IMR-90 (cell line): ENCODE results near the gene MATK. TPM values are rescaled to one million over a fixed set of nuclear protein-coding genes. Genes with fewer than 3 reads are reported as not detected.

ENCODE experiments used
- ATAC-seq: fragments of 200-7000 bp; cut with Tn5 transposase; 2 replicates; pipeline ENCODE4 v1.9.1; 2020; ENCODE audit warnings: low read depth, mild to moderate bottlenecking, moderate library complexity
- BruUV-seq: library from RNA; stranded (reverse); fragments of 400-500 nt; replicated peaks from 2 replicates; lab custom pipeline; 2021; lab: Mats Ljungman, UMichigan
- CTCF ChIA-PET: fragments of 300-600 bp; formaldehyde crosslinking; extraction: SDS; loops from one replicate; lab custom pipeline; 2021; ENCODE audit warnings: antibody characterized with exemption; lab: Yijun Ruan, JAX
- POLR2A ChIA-PET: fragments of 300-600 bp; sonication (Branson Sonifier 250); formaldehyde crosslinking; loops from one replicate; lab custom pipeline; 2022; ENCODE audit warnings: antibody characterized with exemption; ENCODE audit not compliant: unreplicated experiment; lab: Charles Lee
- DNase-seq: peaks from one replicate; pipeline ENCODE4 v3.0.0; 2013
- H2AFZ ChIP-seq: replicated peaks from 2 replicates; pipeline ENCODE3; 2013; ENCODE audit warnings: low read length, mild to moderate bottlenecking; ENCODE audit not compliant: poor library complexity
- H2AK5ac ChIP-seq: 2 replicates; pipeline ENCODE4 v1.6.1; 2013; ENCODE audit warnings: low read depth, low read length, inconsistent platforms
- H2AK9ac ChIP-seq: replicated peaks from 2 replicates; pipeline ENCODE3; 2013; ENCODE audit warnings: mild to moderate bottlenecking, low read depth, low read length, moderate library complexity; ENCODE audit not compliant: poor library complexity
- H2BK120ac ChIP-seq: 2 replicates; pipeline ENCODE4 v1.6.1; 2013; ENCODE audit warnings: low read depth, low read length, inconsistent platforms
- H2BK15ac ChIP-seq: 3 replicates; pipeline ENCODE4 v1.6.1; 2013; ENCODE audit warnings: low read depth, low read length, inconsistent platforms
- H2BK20ac ChIP-seq: 2 replicates; pipeline ENCODE4 v1.6.1; 2013; ENCODE audit warnings: low read depth, mild to moderate bottlenecking, inconsistent platforms, low read length, moderate library complexity
- H2BK5ac ChIP-seq: 2 replicates; pipeline ENCODE4 v1.6.1; 2013; ENCODE audit warnings: mild to moderate bottlenecking, low read depth, low read length, inconsistent platforms; ENCODE audit not compliant: poor library complexity, severe bottlenecking
- H3K14ac ChIP-seq: replicated peaks from 2 replicates; pipeline ENCODE4 v1.6.1; 2013; ENCODE audit warnings: low read depth, low read length, inconsistent platforms
- H3K18ac ChIP-seq: 2 replicates; pipeline ENCODE4 v1.6.1; 2013; ENCODE audit warnings: low read depth, low read length, control low read depth
- H3K23ac ChIP-seq: 2 replicates; pipeline ENCODE4 v1.6.1; 2013; ENCODE audit warnings: low read depth, low read length, inconsistent platforms
- H3K27ac ChIP-seq: 2 replicates; pipeline ENCODE4 v1.5.1; 2013; ENCODE audit warnings: mild to moderate bottlenecking, control low read depth, low read length; ENCODE audit not compliant: insufficient read depth
- H3K27me3 ChIP-seq: 2 replicates; pipeline ENCODE4 v1.6.1; 2013; ENCODE audit warnings: low read length; ENCODE audit not compliant: control insufficient read depth, insufficient read depth
- H3K36me3 ChIP-seq: 2 replicates; pipeline ENCODE4 v1.6.1; 2013; ENCODE audit warnings: low read length, mixed read lengths; ENCODE audit not compliant: control insufficient read depth, insufficient read depth
- H3K4ac ChIP-seq: 2 replicates; pipeline ENCODE4 v1.6.1; 2013; ENCODE audit warnings: low read depth, low read length, inconsistent platforms
- H3K4me1 ChIP-seq: 2 replicates; pipeline ENCODE4 v1.6.1; 2013; ENCODE audit warnings: low read length, mixed read lengths; ENCODE audit not compliant: control insufficient read depth, insufficient read depth
- H3K4me2 ChIP-seq: 2 replicates; pipeline ENCODE4 v1.6.1; 2013; ENCODE audit warnings: low read depth, mild to moderate bottlenecking, control low read depth, low read length, moderate library complexity
- H3K4me3 ChIP-seq: 2 replicates; pipeline ENCODE4 v1.5.1; 2013; ENCODE audit warnings: low read depth, mild to moderate bottlenecking, control low read depth, low read length, moderate library complexity; ENCODE audit not compliant: insufficient read depth
- H3K56ac ChIP-seq: 2 replicates; pipeline ENCODE4 v1.6.1; 2013; ENCODE audit warnings: low read length, inconsistent platforms; ENCODE audit not compliant: insufficient read depth; ENCODE audit errors: extremely low read depth
- H3K79me1 ChIP-seq, 2 experiments: 2 replicates each; pipeline ENCODE4 v1.6.1; 2013; ENCODE audit warnings: low read length in 2 of 2, inconsistent platforms in 1 of 2, low read depth in 1 of 2
- H3K9ac ChIP-seq: 2 replicates; pipeline ENCODE4 v1.6.1; 2013; ENCODE audit warnings: low read depth, low read length, control low read depth
- H3K9me1 ChIP-seq: 2 replicates; pipeline ENCODE4 v1.6.1; 2013; ENCODE audit warnings: low read length, inconsistent platforms; ENCODE audit not compliant: insufficient read depth
- H3K9me3 ChIP-seq: 2 replicates; pipeline ENCODE4 v1.6.1; 2013; ENCODE audit warnings: low read length; ENCODE audit not compliant: control insufficient read depth, insufficient read depth
- H4K20me1 ChIP-seq: 2 replicates; pipeline ENCODE4 v1.6.1; 2013; ENCODE audit warnings: low read length, inconsistent platforms; ENCODE audit not compliant: insufficient read depth
- H4K5ac ChIP-seq: 2 replicates; pipeline ENCODE4 v1.6.1; 2013; ENCODE audit warnings: mild to moderate bottlenecking, low read depth, low read length, control low read depth
- H4K8ac ChIP-seq, 2 experiments: 2 replicates each; pipeline ENCODE4 v1.6.1; 2013; ENCODE audit warnings: low read depth in 2 of 2, low read length in 2 of 2, control low read depth in 1 of 2, inconsistent platforms in 1 of 2
- H4K91ac ChIP-seq: 2 replicates; pipeline ENCODE4 v1.6.1; 2013; ENCODE audit warnings: low read depth, low read length, inconsistent platforms; ENCODE audit not compliant: insufficient read depth
- BHLHE40 ChIP-seq: fragments of 150-350 bp; IDR thresholded peaks from 2 replicates; pipeline ENCODE4 v1.6.1; 2016; ENCODE audit warnings: mild to moderate bottlenecking, low read depth, low read length
- CEBPB ChIP-seq: IDR thresholded peaks from 2 replicates; pipeline ENCODE4 v1.6.1; 2012; ENCODE audit warnings: low read depth, low read length, improper control_type of control experiment
- CHD1 ChIP-seq: IDR thresholded peaks from 2 replicates; pipeline ENCODE4 v1.6.1; 2012; ENCODE audit warnings: low read depth, low read length, improper control_type of control experiment
- CTCF ChIP-seq: conservative IDR thresholded peaks from 2 replicates; pipeline ENCODE4 v1.5.1; 2012; ENCODE audit warnings: mild to moderate bottlenecking, low read depth, low read length, improper control_type of control experiment
- ELK1 ChIP-seq: fragments of 150-350 bp; IDR thresholded peaks from 2 replicates; pipeline ENCODE4 v1.6.1; 2016; ENCODE audit warnings: low read depth, mild to moderate bottlenecking, low read length, moderate library complexity, borderline replicate concordance
- FOS ChIP-seq: fragments of 150-350 bp; IDR thresholded peaks from 2 replicates; pipeline ENCODE4 v1.6.1; 2016; ENCODE audit warnings: low read depth, low read length
- MAFK ChIP-seq: IDR thresholded peaks from 2 replicates; pipeline ENCODE4 v1.6.1; 2012; ENCODE audit warnings: low read depth, low read length, improper control_type of control experiment
- MAZ ChIP-seq: IDR thresholded peaks from 2 replicates; pipeline ENCODE4 v1.6.1; 2012; ENCODE audit warnings: low read depth, mild to moderate bottlenecking, low read length, improper control_type of control experiment, moderate library complexity, borderline replicate concordance
- MXI1 ChIP-seq: IDR thresholded peaks from 2 replicates; pipeline ENCODE4 v1.6.1; 2012; ENCODE audit warnings: low read depth, mild to moderate bottlenecking, low read length, moderate library complexity, borderline replicate concordance
- NFE2L2 ChIP-seq: fragments of 150-350 bp; IDR thresholded peaks from 2 replicates; pipeline ENCODE4 v1.6.1; 2016; ENCODE audit warnings: low read depth, mild to moderate bottlenecking, low read length
- POLR2A ChIP-seq: IDR thresholded peaks from 2 replicates; pipeline ENCODE4 v1.6.1; 2012; ENCODE audit warnings: mild to moderate bottlenecking, low read depth, low read length
- RAD21 ChIP-seq: IDR thresholded peaks from 2 replicates; pipeline ENCODE4 v1.6.1; 2012; ENCODE audit warnings: low read length, improper control_type of control experiment
- RCOR1 ChIP-seq: IDR thresholded peaks from 2 replicates; pipeline ENCODE4 v1.6.1; 2012; ENCODE audit warnings: mild to moderate bottlenecking, low read length, improper control_type of control experiment; ENCODE audit not compliant: insufficient replicate concordance
- RFX5 ChIP-seq: IDR thresholded peaks from 2 replicates; pipeline ENCODE4 v1.8.0; 2012; ENCODE audit warnings: low read depth, mild to moderate bottlenecking, low read length, moderate library complexity
- SMC3 ChIP-seq: fragments of 150-350 bp; IDR thresholded peaks from 2 replicates; pipeline ENCODE4 v1.6.1; 2016; ENCODE audit warnings: low read depth, mild to moderate bottlenecking, antibody characterized with exemption, low read length, moderate library complexity
- USF2 ChIP-seq: fragments of 150-350 bp; IDR thresholded peaks from 2 replicates; pipeline ENCODE4 v1.6.1; 2017; ENCODE audit warnings: mild to moderate bottlenecking, antibody characterized with exemption, low read length, low read depth
- whole genome bisulfite sequencing, 2 experiments: methylation state at CpG; one replicate each; pipeline versions ENCODE4 v1.1.5 to v1.1.7; 2013; ENCODE audit warnings: missing lambda C conversion rate in 2 of 2; ENCODE audit not compliant: insufficient read length in 1 of 2; ENCODE audit errors: extremely low coverage in 2 of 2; 5-methylcytosine and 5-hydroxymethylcytosine counted together
- dilution Hi-C: fragments of 300-500 bp; cut with HindIII; formaldehyde crosslinking; loops from one replicate; pipeline ENCODE4 v1.14.3; 2018; ENCODE audit warnings: low sequenced_read_pairs; ENCODE audit not compliant: unreplicated experiment
- in situ Hi-C: fragments of 300-500 bp; cut with MboI; formaldehyde crosslinking; loops from 3 replicates; pipeline ENCODE4 v1.14.3; 2019; ENCODE audit warnings: low sequenced_read_pairs, inconsistent platforms, mixed read lengths
- intact Hi-C: fragments of 100-400 bp; cut with micrococcal nuclease; formaldehyde crosslinking; loops from 2 replicates; pipeline ENCODE4 v1.10.0; 2022
- polyA plus RNA-seq, 3 experiments: library from polyadenylated mRNA; depleted of rRNA; stranded (reverse); fragments of >200 nt; gene quantifications; 2 replicates each; pipeline ENCODE4 v1.2.3, GENCODE V29; 2012; ENCODE audit warnings: low replicate concordance in 1 of 3
- total RNA-seq: library from RNA; depleted of rRNA; stranded (reverse); fragments of >200 nt; gene quantifications from 2 replicates; pipeline ENCODE4 v1.2.3, GENCODE V29; 2012

MATK gene
- total and polyA plus RNA-seq, 2 of the 4 experiments (the other 2 are of a cell fraction) = not detected

GRCh38 chr19:3819989-3820388, 33.8 kb upstream of the MATK start:
- no peaks in the 10 kb centered on the region for H3K79me1 ChIP-seq
- in situ Hi-C loops = no loop called here
- H2AK5ac ChIP-seq = no peak overlapping the region
- H3K4me1 ChIP-seq = no peaks in the 10 kb centered on the region
- no peak overlapping the region for H3K27ac ChIP-seq
- H3K9me1 ChIP-seq = 0 out of 2 replicates have a peak, but pooled peaks cover 2% of the 10 kb centered on the region
- H3K4me2 ChIP-seq = no peak overlapping the region
- DNase-seq = no peak
- no peak overlapping the region for H3K18ac ChIP-seq
- H4K20me1 ChIP-seq = no peaks in the 10 kb centered on the region
- WGBS, 2 experiments = 77% methylated on average over 6 of the region's 19 CpGs; no CpG with 5 or more reads in 1 of the 2 experiments
- H3K14ac ChIP-seq = no peak overlapping the region
- ChIA-PET CTCF (no interaction called here), POLR2A (no interaction called here)
- H2BK5ac ChIP-seq = no peak overlapping the region
- no peak overlapping the region for H2BK20ac ChIP-seq
- intact Hi-C loops = loop anchor here (5.0 kb wide), 1 partner anchor 153 kb away; no protein-coding TSS in a partner anchor
- TF ChIP-seq RAD21 (no peak), RCOR1 (no peak), BHLHE40 (no peak), NFE2L2 (no peak), SMC3 (no peak), ELK1 (no peak), USF2 (no peak), CEBPB (no peak), FOS (no peak), MXI1 (no peak), RFX5 (no peak), POLR2A (no peak), MAFK (no peak), MAZ (no peak), CHD1 (no peak), CTCF (no peak)
- dilution Hi-C loops = no loop called here
- ATAC-seq = no peak
- BruUV-seq = no TSS peak
- no peak overlapping the region for H3K9ac ChIP-seq
- no peak overlapping the region for H4K91ac ChIP-seq
- no peaks in the 10 kb centered on the region for H3K36me3 ChIP-seq
- H4K5ac ChIP-seq = no peak overlapping the region
- H2AK9ac ChIP-seq = no peak overlapping the region
- H4K8ac ChIP-seq = no peak overlapping the region
- no peaks in the 10 kb centered on the region for H3K9me3 ChIP-seq
- H3K23ac ChIP-seq = no peak overlapping the region
- no peak overlapping the region for H2BK15ac ChIP-seq
- H2AFZ ChIP-seq = no peak overlapping the region
- no peak overlapping the region for H3K56ac ChIP-seq
- peaks cover 6% of the 10 kb centered on the region; the same call in 1 of the 2 replicates for H3K27me3 ChIP-seq
- no peak overlapping the region for H3K4me3 ChIP-seq
- no peak overlapping the region for H3K4ac ChIP-seq
- H2BK120ac ChIP-seq = no peak overlapping the region
